GM12872 (cell line): Measurements from ENCODE around the gene NUP85.

ENCODE experiments used
- TF ChIP-seq, protein P1 (sequence below): IDR thresholded peaks from 3 replicates; pipeline ENCODE4 v1.5.1; 2011; ENCODE audit warnings: low read depth, mild to moderate bottlenecking, low read length, moderate library complexity; ENCODE audit not compliant: insufficient read depth

NUP85 gene

GRCh38 chr17:75239778-75240393 is 34.4 kb downstream of the NUP85 start:
- TF ChIP-seq, protein P1, sequence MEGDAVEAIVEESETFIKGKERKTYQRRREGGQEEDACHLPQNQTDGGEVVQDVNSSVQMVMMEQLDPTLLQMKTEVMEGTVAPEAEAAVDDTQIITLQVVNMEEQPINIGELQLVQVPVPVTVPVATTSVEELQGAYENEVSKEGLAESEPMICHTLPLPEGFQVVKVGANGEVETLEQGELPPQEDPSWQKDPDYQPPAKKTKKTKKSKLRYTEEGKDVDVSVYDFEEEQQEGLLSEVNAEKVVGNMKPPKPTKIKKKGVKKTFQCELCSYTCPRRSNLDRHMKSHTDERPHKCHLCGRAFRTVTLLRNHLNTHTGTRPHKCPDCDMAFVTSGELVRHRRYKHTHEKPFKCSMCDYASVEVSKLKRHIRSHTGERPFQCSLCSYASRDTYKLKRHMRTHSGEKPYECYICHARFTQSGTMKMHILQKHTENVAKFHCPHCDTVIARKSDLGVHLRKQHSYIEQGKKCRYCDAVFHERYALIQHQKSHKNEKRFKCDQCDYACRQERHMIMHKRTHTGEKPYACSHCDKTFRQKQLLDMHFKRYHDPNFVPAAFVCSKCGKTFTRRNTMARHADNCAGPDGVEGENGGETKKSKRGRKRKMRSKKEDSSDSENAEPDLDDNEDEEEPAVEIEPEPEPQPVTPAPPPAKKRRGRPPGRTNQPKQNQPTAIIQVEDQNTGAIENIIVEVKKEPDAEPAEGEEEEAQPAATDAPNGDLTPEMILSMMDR, result no peak

GRCh38 chr17:75240394-75241142 is 35.1 kb downstream of the NUP85 start:
- TF ChIP-seq, protein P1, result peak; percentile 67

DNA sequence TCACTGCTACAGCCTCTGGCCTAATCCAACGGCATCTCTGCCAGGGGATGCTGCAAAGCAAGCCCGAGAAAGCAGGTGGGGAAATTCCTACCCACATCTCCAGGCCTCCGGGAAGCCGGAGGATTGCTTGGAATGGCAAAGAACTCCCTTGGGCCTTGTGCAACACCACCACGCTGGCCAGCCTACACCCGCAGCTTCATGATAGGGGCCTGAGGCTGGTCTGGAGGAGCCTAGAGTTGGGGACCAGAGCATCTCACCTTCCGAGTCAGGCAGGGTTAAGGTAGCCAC is 35.6 kb downstream of the NUP85 start:
- TF ChIP-seq, protein P1, result no peak

DNA sequence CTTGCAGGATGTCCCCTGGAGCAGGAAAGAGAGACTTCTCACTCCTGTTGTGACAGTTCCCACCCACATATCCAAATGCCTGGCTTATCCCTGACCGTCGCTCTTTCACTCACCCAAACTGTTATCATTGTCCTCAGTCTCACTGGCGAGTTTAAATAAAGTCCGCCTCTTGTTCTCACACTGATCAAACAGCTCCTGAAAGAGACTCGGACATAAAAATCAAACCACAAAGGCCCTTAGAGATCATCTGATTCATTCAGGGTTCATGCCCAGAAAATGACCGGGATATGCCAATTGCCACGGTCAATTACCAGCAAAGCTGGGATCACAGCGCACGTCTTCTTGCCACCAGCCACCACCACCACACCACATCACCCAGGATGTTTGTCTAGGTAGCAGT is 36.0 kb downstream of the NUP85 start:
- TF ChIP-seq, protein P1, result no peak

- TF ChIP-seq, protein P1, result no peak
Observed at GRCh38 chr17:75241996-75242460, 36.5 kb downstream of the NUP85 start.

GRCh38 chr17:75242461-75243042 is 37.1 kb downstream of the NUP85 start:
- TF ChIP-seq, protein P1, result no peak; the same call in 2 of the 3 replicates

DNA sequence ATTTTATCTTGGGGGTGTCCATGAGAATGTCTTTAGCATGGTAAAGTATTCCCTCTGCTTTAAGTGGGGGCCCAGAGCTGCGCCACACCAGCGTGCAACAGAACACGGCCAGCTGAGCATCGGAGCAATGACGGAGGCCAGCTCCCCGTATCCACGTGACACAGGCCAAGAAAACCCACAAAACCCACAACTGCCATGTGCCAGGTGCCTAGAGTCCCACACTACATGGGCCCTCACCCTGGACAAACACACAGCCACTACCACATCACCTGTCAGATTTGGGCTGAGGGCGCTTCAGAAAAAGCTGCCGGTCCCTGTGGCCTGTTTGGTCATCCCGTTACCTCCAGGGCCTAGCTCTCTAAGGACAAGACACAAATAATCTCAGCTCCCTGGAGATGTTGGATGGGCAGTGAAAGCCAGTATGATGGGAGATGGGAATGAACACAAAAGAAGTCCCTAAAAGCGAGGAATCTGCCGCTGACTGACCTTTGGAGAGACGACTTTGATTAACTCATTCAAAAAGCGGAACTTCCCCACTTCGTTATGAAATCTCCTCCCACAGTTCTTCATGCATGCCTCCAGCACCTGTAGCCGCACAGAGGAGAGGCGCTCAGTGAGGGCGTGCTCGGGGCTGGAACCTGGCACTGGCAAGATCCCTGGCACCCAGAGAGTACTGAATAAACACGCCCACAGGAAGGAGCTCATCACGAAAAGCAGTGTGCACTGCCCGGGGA is 38.8 kb downstream of the NUP85 start:
- TF ChIP-seq, protein P1, result no peak
